SJSA1 (cell line): Measurements from ENCODE around the gene CRACR2B. TPM values are rescaled to one million over a fixed set of nuclear protein-coding genes. Genes with fewer than 3 reads are reported as not detected.

Experiments
- DNase-seq, 2 experiments: peaks; one replicate each; pipeline ENCODE4 v3.0.0-alpha.2; 2015 to 2020; ENCODE audit warnings: low spot score in 2 of 2, low read depth in 1 of 2
- H3K27ac ChIP-seq: fragments of 250-450 bp; sonication (Bioruptor Pico); 2 replicates; pipeline ENCODE4 v1.5.1; 2020; ENCODE audit warnings: mild to moderate bottlenecking, moderate library complexity
- H3K27me3 ChIP-seq: fragments of 250-450 bp; sonication (Bioruptor Pico); replicated peaks from 2 replicates; pipeline ENCODE4 v1.5.1; 2020; ENCODE audit warnings: mild to moderate bottlenecking, moderate library complexity
- H3K36me3 ChIP-seq: fragments of 250-450 bp; sonication (Bioruptor Pico); 2 replicates; pipeline ENCODE4 v1.5.1; 2020; ENCODE audit warnings: mild to moderate bottlenecking
- H3K4me1 ChIP-seq: fragments of 250-450 bp; sonication (Bioruptor Pico); replicated peaks from 2 replicates; pipeline ENCODE4 v1.6.1; 2021; ENCODE audit warnings: mild to moderate bottlenecking
- H3K4me3 ChIP-seq: fragments of 250-450 bp; sonication (Bioruptor Pico); 2 replicates; pipeline ENCODE4 v1.5.1; 2020; ENCODE audit warnings: mild to moderate bottlenecking
- H3K9me3 ChIP-seq: fragments of 250-450 bp; sonication (Bioruptor Pico); replicated peaks from 2 replicates; pipeline ENCODE4 v1.5.1; 2020; ENCODE audit warnings: mild to moderate bottlenecking
- total RNA-seq: library from RNA; depleted of rRNA; stranded (reverse); fragments of >200 nt; shearing (Covaris generic); gene quantifications from 2 replicates; pipeline ENCODE4 v1.2.3, GENCODE V29; 2014

CRACR2B gene
- total RNA-seq, 1 experiment from 2014 or later = not detected

DNA sequence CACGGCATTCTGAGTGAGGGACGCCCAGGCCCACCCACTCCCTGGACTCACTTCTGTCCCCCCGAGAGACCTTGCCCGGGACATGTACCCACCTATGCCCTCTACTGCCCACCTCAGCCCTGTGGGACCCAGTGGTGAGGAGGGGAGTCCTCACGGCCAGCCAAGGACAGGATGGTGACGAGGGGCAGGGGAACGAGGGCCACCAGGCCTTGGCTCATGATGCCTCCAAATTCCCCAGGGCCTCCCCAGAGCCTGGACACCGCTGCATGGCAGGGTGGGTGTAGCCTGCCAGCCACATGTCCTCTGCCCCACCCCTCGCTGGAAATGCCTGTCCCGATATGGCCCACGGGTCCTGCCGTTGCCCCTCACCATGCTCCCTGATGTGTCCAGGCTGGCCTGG lies 41.1 kb downstream of the CRACR2B start:
- 0 out of 2 replicates have a peak, but pooled peaks cover 2% of the 10 kb centered on the region for H3K36me3 ChIP-seq
- DNase-seq = no peak
- H3K27me3 ChIP-seq = no peaks in the 10 kb centered on the region
- no peaks in the 10 kb centered on the region for H3K9me3 ChIP-seq
- peaks cover 8% of the 10 kb centered on the region; the same call in 1 of the 2 replicates for H3K4me1 ChIP-seq
- H3K27ac ChIP-seq = no peak overlapping the region
- no peak overlapping the region for H3K4me3 ChIP-seq

- no peak overlapping the region for H3K4me3 ChIP-seq
- H3K27me3 ChIP-seq = no peaks in the 10 kb centered on the region
- no peaks in the 10 kb centered on the region for H3K9me3 ChIP-seq
- no peak overlapping the region for H3K27ac ChIP-seq
- H3K36me3 ChIP-seq = no peaks in the 10 kb centered on the region
- DNase-seq = no peak
- H3K4me1 ChIP-seq = peaks cover 8% of the 10 kb centered on the region; the same call in 1 of the 2 replicates
Observed at GRCh38 chr11:869399-870126, 41.8 kb downstream of the CRACR2B start.

DNA sequence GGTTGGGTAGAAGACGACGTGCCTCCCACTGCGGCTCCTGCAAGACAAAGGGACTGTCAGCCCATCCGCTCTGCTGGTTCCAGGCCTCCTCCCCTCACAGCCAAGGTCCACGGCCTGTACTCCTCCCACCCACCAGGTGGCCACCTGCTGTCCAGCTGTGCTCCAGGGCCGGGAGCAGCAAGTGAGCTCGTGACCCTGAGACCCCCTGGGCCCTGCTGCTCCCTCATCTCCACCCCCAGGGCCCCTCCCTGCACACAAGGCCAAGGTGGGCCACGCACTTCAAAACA lies 42.4 kb downstream of the CRACR2B start:
- no peak for DNase-seq
- H3K4me1 ChIP-seq = peaks cover 8% of the 10 kb centered on the region; the same call in 1 of the 2 replicates
- H3K9me3 ChIP-seq = no peaks in the 10 kb centered on the region
- H3K27me3 ChIP-seq = no peaks in the 10 kb centered on the region
- no peak overlapping the region for H3K27ac ChIP-seq
- no peak overlapping the region for H3K4me3 ChIP-seq
- H3K36me3 ChIP-seq = no peaks in the 10 kb centered on the region

DNA sequence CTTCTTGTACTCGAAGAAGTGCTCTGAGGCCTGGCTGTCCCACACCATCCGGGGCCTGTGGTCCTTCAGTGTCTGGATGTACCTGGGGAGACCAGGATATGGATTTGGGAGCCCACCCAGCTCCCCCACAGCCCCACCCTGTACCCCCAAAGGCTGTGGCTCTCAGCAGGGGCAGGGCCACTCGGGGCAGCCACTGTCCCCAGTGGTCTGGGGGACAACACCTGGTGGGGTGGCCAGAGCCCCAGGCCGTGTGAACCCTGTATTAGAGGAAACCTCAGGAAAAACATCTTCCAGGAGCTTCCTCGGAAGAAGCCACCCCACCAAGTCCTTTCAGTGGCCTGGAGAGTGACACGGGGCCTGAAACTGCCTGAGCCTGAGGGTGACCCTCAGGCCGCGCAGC lies 42.7 kb downstream of the CRACR2B start:
- H3K4me1 ChIP-seq = peaks cover 8% of the 10 kb centered on the region; the same call in 1 of the 2 replicates
- no peak overlapping the region for H3K4me3 ChIP-seq
- H3K27ac ChIP-seq = no peak overlapping the region
- DNase-seq = no peak
- H3K27me3 ChIP-seq = no peaks in the 10 kb centered on the region
- no peaks in the 10 kb centered on the region for H3K36me3 ChIP-seq
- no peaks in the 10 kb centered on the region for H3K9me3 ChIP-seq

- H3K36me3 ChIP-seq = no peaks in the 10 kb centered on the region
- H3K4me3 ChIP-seq = no peak overlapping the region
- H3K9me3 ChIP-seq = no peaks in the 10 kb centered on the region
- H3K27me3 ChIP-seq = no peaks in the 10 kb centered on the region
- no peak for DNase-seq
- H3K4me1 ChIP-seq = peaks cover 8% of the 10 kb centered on the region; the same call in 1 of the 2 replicates
- no peak overlapping the region for H3K27ac ChIP-seq
Observed at GRCh38 chr11:871472-871871, 43.8 kb downstream of the CRACR2B start.

GRCh38 chr11:872799-873198 lies 45.1 kb downstream of the CRACR2B start:
- H3K4me3 ChIP-seq = no peak overlapping the region
- H3K27me3 ChIP-seq = no peaks in the 10 kb centered on the region
- DNase-seq = no peak
- no peak overlapping the region for H3K27ac ChIP-seq
- H3K36me3 ChIP-seq = no peaks in the 10 kb centered on the region
- H3K4me1 ChIP-seq = peaks cover 8% of the 10 kb centered on the region; the same call in 1 of the 2 replicates
- H3K9me3 ChIP-seq = no peaks in the 10 kb centered on the region

GRCh38 chr11:873706-874105 lies 46.0 kb downstream of the CRACR2B start:
- H3K9me3 ChIP-seq = no peaks in the 10 kb centered on the region
- no peaks in the 10 kb centered on the region for H3K27me3 ChIP-seq
- no peak for DNase-seq
- H3K4me3 ChIP-seq = no peak overlapping the region
- H3K4me1 ChIP-seq = peaks cover 8% of the 10 kb centered on the region; the same call in 1 of the 2 replicates
- H3K27ac ChIP-seq = no peak overlapping the region
- H3K36me3 ChIP-seq = no peaks in the 10 kb centered on the region

- Histone ChIP-seq H3K4me3 (no peak overlapping the region), H3K9me3 (no peaks in the 10 kb centered on the region), H3K27me3 (no peaks in the 10 kb centered on the region), H3K4me1 (peaks cover 8% of the 10 kb centered on the region; the same call in 1 of the 2 replicates), H3K27ac (no peak overlapping the region), H3K36me3 (no peaks in the 10 kb centered on the region)
- no peak for DNase-seq
Observed at GRCh38 chr11:875203-875602, 47.5 kb downstream of the CRACR2B start.

DNA sequence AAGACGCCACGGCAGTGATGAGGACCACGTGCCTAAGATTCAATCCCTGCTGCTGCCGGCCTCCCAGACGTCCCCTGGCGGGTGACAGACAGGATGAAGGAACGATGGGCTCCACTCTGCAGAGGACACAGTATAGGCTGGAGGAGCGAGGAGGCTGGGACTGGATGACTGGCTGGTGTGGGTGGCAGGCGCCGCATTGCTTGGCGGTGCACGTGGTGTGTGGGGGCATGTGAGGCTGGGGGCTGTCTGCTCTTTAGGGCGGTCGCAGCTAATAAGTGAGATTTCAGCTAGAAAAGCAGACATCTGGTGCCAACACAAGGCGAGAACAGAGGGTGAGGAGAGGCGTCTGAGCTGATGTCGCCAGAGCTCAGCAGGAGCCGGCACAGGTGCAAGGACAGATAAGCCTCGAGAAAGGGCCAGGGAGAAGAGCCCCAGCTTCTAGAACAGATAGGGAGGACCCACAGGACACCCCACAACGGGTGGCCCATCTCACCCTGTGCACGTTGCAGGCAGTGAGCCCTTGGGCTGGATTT lies 48.1 kb downstream of the CRACR2B start:
- peaks cover 8% of the 10 kb centered on the region; the same call in 1 of the 2 replicates for H3K4me1 ChIP-seq
- H3K27ac ChIP-seq = no peak overlapping the region
- no peak overlapping the region for H3K4me3 ChIP-seq
- no peak for DNase-seq
- H3K36me3 ChIP-seq = no peaks in the 10 kb centered on the region
- no peaks in the 10 kb centered on the region for H3K9me3 ChIP-seq
- H3K27me3 ChIP-seq = no peaks in the 10 kb centered on the region

GRCh38 chr11:876545-876944 lies 48.8 kb downstream of the CRACR2B start:
- no peak for DNase-seq
- Histone ChIP-seq H3K4me3 (no peak overlapping the region), H3K9me3 (no peaks in the 10 kb centered on the region), H3K4me1 (peaks cover 8% of the 10 kb centered on the region; the same call in 1 of the 2 replicates), H3K36me3 (no peaks in the 10 kb centered on the region), H3K27me3 (no peaks in the 10 kb centered on the region), H3K27ac (no peak overlapping the region)

DNA sequence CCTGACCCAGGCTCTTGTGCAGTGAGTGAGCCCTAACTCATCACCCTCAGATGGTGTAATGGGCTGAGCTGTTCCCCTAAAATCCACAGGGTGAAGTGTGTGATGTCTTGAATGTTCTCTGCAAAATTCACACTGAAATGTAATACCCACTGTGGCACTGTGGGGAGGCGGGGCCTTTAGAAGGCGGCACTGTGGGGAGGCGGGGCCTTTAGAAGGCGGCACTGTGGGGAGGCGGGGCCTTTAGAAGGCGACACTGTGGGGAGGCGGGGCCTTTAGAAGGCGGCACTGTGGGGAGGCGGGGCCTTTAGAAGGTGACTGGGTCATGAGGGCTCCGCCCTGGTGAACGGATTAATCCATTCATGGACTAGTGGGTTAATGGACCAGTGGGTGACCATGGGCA lies 49.8 kb downstream of the CRACR2B start:
- H3K4me1 ChIP-seq = no peaks in the 10 kb centered on the region
- no peak for DNase-seq
- H3K4me3 ChIP-seq = no peak overlapping the region
- H3K36me3 ChIP-seq = no peaks in the 10 kb centered on the region
- H3K27ac ChIP-seq = no peak overlapping the region
- no peaks in the 10 kb centered on the region for H3K9me3 ChIP-seq
- H3K27me3 ChIP-seq = no peaks in the 10 kb centered on the region

DNA sequence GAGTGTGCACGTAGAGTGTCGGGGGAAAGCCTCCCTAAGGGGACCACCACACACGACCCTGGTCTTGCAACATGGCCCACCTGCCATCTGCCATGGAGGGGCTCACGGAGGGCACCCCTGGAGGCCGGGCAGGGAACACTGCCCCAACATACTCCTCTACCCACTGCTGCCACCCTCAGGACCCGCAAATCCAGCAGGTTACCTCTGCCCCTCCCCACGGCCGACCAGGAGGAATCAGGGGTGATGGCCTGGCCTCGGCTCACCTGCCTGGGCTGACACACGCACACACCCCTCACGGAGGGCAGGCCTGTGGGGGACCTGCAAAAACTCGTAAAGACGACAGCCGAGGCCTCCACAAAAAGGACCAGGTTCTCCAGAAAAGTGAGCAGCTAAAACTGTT lies 52.7 kb downstream of the CRACR2B start:
- Histone ChIP-seq H3K36me3 (no peaks in the 10 kb centered on the region), H3K4me1 (no peaks in the 10 kb centered on the region), H3K9me3 (no peaks in the 10 kb centered on the region), H3K4me3 (no peak overlapping the region), H3K27me3 (no peaks in the 10 kb centered on the region), H3K27ac (no peak overlapping the region)
- DNase-seq = no peak
